SK-N-SH (cell line): ENCODE results near the gene IFNL4. TPM values are rescaled to one million over a fixed set of nuclear protein-coding genes. Genes with fewer than 3 reads are reported as not detected.

Experiments
- CTCF ChIA-PET: fragments of 300-600, 350-600 bp; formaldehyde crosslinking; extraction: SDS; loops from one replicate; lab custom pipeline; 2021; lab: Yijun Ruan, JAX
- POLR2A ChIA-PET: fragments of 350-600 bp; sonication (Branson Sonifier 250); formaldehyde crosslinking; extraction: SDS; loops from one replicate; lab custom pipeline; 2020; ENCODE audit warnings: antibody characterized with exemption, inconsistent platforms; lab: Yijun Ruan, JAX
- DNase-seq: peaks from one replicate; pipeline ENCODE4 v3.0.0; 2012
- H2AFZ ChIP-seq: fragments of 200-600 bp; sonication (generic); 2 replicates; pipeline ENCODE4 v1.8.1; 2016; ENCODE audit warnings: antibody characterized with exemption, mild to moderate bottlenecking, low read depth
- H3F3A ChIP-seq: fragments of 200-600 bp; sonication (generic); replicated peaks from 2 replicates; pipeline ENCODE3; 2016; ENCODE audit warnings: antibody characterized with exemption, mild to moderate bottlenecking; ENCODE audit not compliant: insufficient read depth
- H3K27ac ChIP-seq, 2 experiments: fragments of 200-500 bp in 1 of 2; fragments of 200-600 bp in 1 of 2; sonication (Bioruptor generic) in 1 of 2; sonication (generic), shearing (Covaris generic) in 1 of 2; 2 replicates each; pipeline versions ENCODE4 v1.5.1 to v1.6.1; 2014 to 2016; ENCODE audit warnings: low read depth in 2 of 2, inconsistent platforms in 1 of 2, low read length in 1 of 2, mild to moderate bottlenecking in 1 of 2, mixed read lengths in 1 of 2
- H3K27me3 ChIP-seq: fragments of 200-600 bp; sonication (generic), shearing (Covaris generic); 2 replicates; pipeline ENCODE4 v1.6.1; 2016; ENCODE audit warnings: mixed run types; ENCODE audit not compliant: insufficient read depth
- H3K36me3 ChIP-seq, 2 experiments: fragments of 200-500 bp in 1 of 2; fragments of 200-600 bp in 1 of 2; sonication (Bioruptor generic) in 1 of 2; sonication (generic) in 1 of 2; replicated peaks in 1 of 2; 2 replicates each; pipeline versions ENCODE3 to v1.5.1; 2014 to 2016; ENCODE audit warnings: low read length in 1 of 2, mild to moderate bottlenecking in 1 of 2; ENCODE audit not compliant: insufficient read depth in 2 of 2, control insufficient read depth in 1 of 2
- H3K4me1 ChIP-seq, 2 experiments: fragments of 200-500 bp in 1 of 2; fragments of 200-600 bp in 1 of 2; sonication (Bioruptor generic) in 1 of 2; sonication (generic), shearing (Covaris generic) in 1 of 2; 2 replicates each; pipeline versions ENCODE4 v1.5.1 to v1.6.1; 2014 to 2016; ENCODE audit warnings: low read depth in 1 of 2, low read length in 1 of 2, mixed run types in 1 of 2; ENCODE audit not compliant: insufficient read depth in 2 of 2, control insufficient read depth in 1 of 2
- H3K4me2 ChIP-seq: fragments of 200-600 bp; sonication (generic), shearing (Covaris generic); 2 replicates; pipeline ENCODE4 v1.6.1; 2017; ENCODE audit warnings: mixed run types
- H3K4me3 ChIP-seq, 2 experiments: fragments of 200-500 bp in 1 of 2; fragments of 200-600 bp in 1 of 2; sonication (Bioruptor generic) in 1 of 2; sonication (generic), shearing (Covaris generic) in 1 of 2; 2 replicates each; pipeline versions ENCODE4 v1.5.1 to v1.8.1; 2014 to 2016; ENCODE audit warnings: low read depth in 2 of 2, inconsistent platforms in 1 of 2, low read length in 1 of 2, mild to moderate bottlenecking in 1 of 2, mixed read lengths in 1 of 2, moderate library complexity in 1 of 2
- H3K79me2 ChIP-seq: fragments of 200-600 bp; sonication (generic); 2 replicates; pipeline ENCODE4 v1.8.1; 2017; ENCODE audit warnings: mild to moderate bottlenecking; ENCODE audit not compliant: insufficient read depth
- H3K9ac ChIP-seq: fragments of 200-600 bp; sonication (generic); 2 replicates; pipeline ENCODE4 v1.6.1; 2017; ENCODE audit warnings: mixed run types
- H3K9me2 ChIP-seq: fragments of 200-600 bp; sonication (generic); 2 replicates; pipeline ENCODE4 v1.6.1; 2017; ENCODE audit warnings: mixed run types
- H3K9me3 ChIP-seq: fragments of 200-600 bp; sonication (generic); 2 replicates; pipeline ENCODE4 v1.6.1; 2017; ENCODE audit warnings: mixed run types, mild to moderate bottlenecking, moderate library complexity
- H4K20me1 ChIP-seq: fragments of 200-600 bp; sonication (generic); 2 replicates; pipeline ENCODE4 v1.6.1; 2017; ENCODE audit warnings: mild to moderate bottlenecking, mixed run types; ENCODE audit not compliant: insufficient read depth
- CHD2 ChIP-seq: fragments of 150-350 bp; IDR thresholded peaks from 2 replicates; pipeline ENCODE4 v1.6.1; 2018; ENCODE audit warnings: low read length; ENCODE audit not compliant: partially characterized antibody
- ELF1 ChIP-seq: IDR thresholded peaks from 2 replicates; pipeline ENCODE4 v1.4.0; 2012
- EP300 ChIP-seq, 2 experiments: IDR thresholded peaks; 2 replicates each; pipeline versions ENCODE4 v1.4.0 to v1.6.1; 2012; ENCODE audit warnings: borderline replicate concordance in 1 of 2, low read depth in 1 of 2, low read length in 1 of 2
- EZH2phosphoT487 ChIP-seq: fragments of 200-600 bp; sonication (generic); IDR thresholded peaks from 2 replicates; pipeline ENCODE4 v1.6.1; 2017; ENCODE audit warnings: low read depth, mixed run types, mild to moderate bottlenecking, antibody characterized with exemption, moderate library complexity, borderline replicate concordance
- FOSL2 ChIP-seq: IDR thresholded peaks from 2 replicates; pipeline ENCODE4 v1.4.0; 2012; ENCODE audit warnings: low read depth, mild to moderate bottlenecking, moderate library complexity, borderline replicate concordance
- FOXM1 ChIP-seq: IDR thresholded peaks from 2 replicates; pipeline ENCODE4 v1.4.0; 2012; ENCODE audit warnings: low read depth, mild to moderate bottlenecking
- GABPA ChIP-seq: IDR thresholded peaks from 2 replicates; pipeline ENCODE4 v1.4.0; 2012; ENCODE audit warnings: low read depth, mild to moderate bottlenecking
- GATA2 ChIP-seq: sonication (generic); formaldehyde crosslinking; IDR thresholded peaks from 2 replicates; pipeline ENCODE4 v1.5.0; 2020; ENCODE audit warnings: mild to moderate bottlenecking, missing genetic modification reagents
- MEF2A ChIP-seq: IDR thresholded peaks from 2 replicates; pipeline ENCODE4 v1.4.0; 2012; ENCODE audit warnings: low read depth, borderline replicate concordance
- MXI1 ChIP-seq: IDR thresholded peaks from 2 replicates; pipeline ENCODE4 v1.6.1; 2012; ENCODE audit warnings: mild to moderate bottlenecking, low read depth, low read length, improper control_type of control experiment
- POLR2AphosphoS5 ChIP-seq: IDR thresholded peaks from 2 replicates; pipeline ENCODE4 v1.6.1; 2012; ENCODE audit warnings: low read depth, low read length
- RAD21 ChIP-seq: IDR thresholded peaks from 2 replicates; pipeline ENCODE4 v1.6.1; 2012; ENCODE audit warnings: mild to moderate bottlenecking, low read length
- TEAD4 ChIP-seq: IDR thresholded peaks from 2 replicates; pipeline ENCODE4 v1.4.0; 2012; ENCODE audit warnings: mild to moderate bottlenecking, borderline replicate concordance; ENCODE audit not compliant: insufficient read depth
- YY1 ChIP-seq: IDR thresholded peaks from 2 replicates; pipeline ENCODE4 v1.4.0; 2012; ENCODE audit warnings: low read depth, mild to moderate bottlenecking
- WGBS: methylation state at CpG from one replicate; pipeline ENCODE4 v1.1.6; 2017; ENCODE audit warnings: low lambda C conversion rate; 5-methylcytosine and 5-hydroxymethylcytosine counted together
- polyA plus RNA-seq, 3 experiments: library from polyadenylated mRNA; depleted of rRNA; stranded (reverse); fragments of >200 nt; gene quantifications; 2 replicates each; pipeline ENCODE4 v1.2.3, GENCODE V29; 2012
- TF ChIP-seq, protein P1 (sequence below): fragments of 150-350 bp; IDR thresholded peaks from 2 replicates; pipeline ENCODE4 v1.6.1; 2017; ENCODE audit warnings: antibody characterized with exemption, low read length, low read depth, borderline replicate concordance
- TF ChIP-seq, protein P2 (sequence below): IDR thresholded peaks from 2 replicates; pipeline ENCODE4; 2012
- TF ChIP-seq, protein P3 (sequence below): IDR thresholded peaks from 2 replicates; pipeline ENCODE4 v1.6.1; 2012; ENCODE audit warnings: mild to moderate bottlenecking, low read depth, low read length, moderate library complexity
- TF ChIP-seq, protein P4 (sequence below): fragments of 200-600 bp; sonication (generic); IDR thresholded peaks from 2 replicates; pipeline ENCODE4 v1.6.1; 2017; ENCODE audit warnings: antibody characterized with exemption, mild to moderate bottlenecking, moderate library complexity

IFNL4 gene
- polyA plus RNA-seq, 1 of the 3 experiments (the other 2 are of a cell fraction) = not detected

DNA sequence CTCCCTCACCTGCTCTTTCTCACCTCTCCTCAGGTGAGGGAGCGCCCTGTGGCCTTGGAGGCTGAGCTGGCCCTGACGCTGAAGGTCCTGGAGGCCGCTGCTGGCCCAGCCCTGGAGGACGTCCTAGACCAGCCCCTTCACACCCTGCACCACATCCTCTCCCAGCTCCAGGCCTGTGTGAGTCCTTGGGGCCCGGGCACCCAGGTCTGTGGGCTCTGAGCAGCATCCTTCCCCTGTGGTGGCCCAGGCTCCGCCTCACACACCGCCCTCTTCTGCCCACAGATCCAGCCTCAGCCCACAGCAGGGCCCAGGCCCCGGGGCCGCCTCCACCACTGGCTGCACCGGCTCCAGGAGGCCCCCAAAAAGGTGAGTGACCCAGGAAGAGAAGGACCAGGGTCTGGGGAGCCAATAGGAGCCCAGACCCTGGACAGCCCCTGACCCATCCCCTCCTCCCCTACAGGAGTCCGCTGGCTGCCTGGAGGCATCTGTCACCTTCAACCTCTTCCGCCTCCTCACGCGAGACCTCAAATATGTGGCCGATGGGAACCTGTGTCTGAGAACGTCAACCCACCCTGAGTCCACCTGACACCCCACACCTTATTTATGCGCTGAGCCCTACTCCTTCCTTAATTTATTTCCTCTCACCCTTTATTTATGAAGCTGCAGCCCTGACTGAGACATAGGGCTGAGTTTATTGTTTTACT, 49.4 kb upstream of the IFNL4 start:
- Histone ChIP-seq H3F3A (no peaks in the 10 kb centered on the region), H3K9ac (no peak overlapping the region), H3K27ac (no peak overlapping the region), H3K27me3 (no peaks in the 10 kb centered on the region), H3K36me3 (no peaks in the 10 kb centered on the region), H3K4me3 (no peak overlapping the region), H3K79me2 (no peaks in the 10 kb centered on the region), H3K9me3 (no peaks in the 10 kb centered on the region), H3K4me1 (no peaks in the 10 kb centered on the region), H2AFZ (no peak overlapping the region), H3K4me2 (no peak overlapping the region), H4K20me1 (no peaks in the 10 kb centered on the region), H3K9me2 (no peaks in the 10 kb centered on the region)
- ChIA-PET POLR2A (no interaction called here), CTCF (no interaction called here)
- DNase-seq = no peak
- TF ChIP-seq, protein P1, sequence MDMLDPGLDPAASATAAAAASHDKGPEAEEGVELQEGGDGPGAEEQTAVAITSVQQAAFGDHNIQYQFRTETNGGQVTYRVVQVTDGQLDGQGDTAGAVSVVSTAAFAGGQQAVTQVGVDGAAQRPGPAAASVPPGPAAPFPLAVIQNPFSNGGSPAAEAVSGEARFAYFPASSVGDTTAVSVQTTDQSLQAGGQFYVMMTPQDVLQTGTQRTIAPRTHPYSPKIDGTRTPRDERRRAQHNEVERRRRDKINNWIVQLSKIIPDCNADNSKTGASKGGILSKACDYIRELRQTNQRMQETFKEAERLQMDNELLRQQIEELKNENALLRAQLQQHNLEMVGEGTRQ = no peak
- no peak for TF ChIP-seq RAD21
- TF ChIP-seq YY1 = no peak
- no peak for TF ChIP-seq POLR2AphosphoS5
- no peak for TF ChIP-seq ELF1
- no peak for TF ChIP-seq FOXM1
- TF ChIP-seq GABPA = no peak
- no peak for TF ChIP-seq FOSL2
- TF ChIP-seq, protein P2, sequence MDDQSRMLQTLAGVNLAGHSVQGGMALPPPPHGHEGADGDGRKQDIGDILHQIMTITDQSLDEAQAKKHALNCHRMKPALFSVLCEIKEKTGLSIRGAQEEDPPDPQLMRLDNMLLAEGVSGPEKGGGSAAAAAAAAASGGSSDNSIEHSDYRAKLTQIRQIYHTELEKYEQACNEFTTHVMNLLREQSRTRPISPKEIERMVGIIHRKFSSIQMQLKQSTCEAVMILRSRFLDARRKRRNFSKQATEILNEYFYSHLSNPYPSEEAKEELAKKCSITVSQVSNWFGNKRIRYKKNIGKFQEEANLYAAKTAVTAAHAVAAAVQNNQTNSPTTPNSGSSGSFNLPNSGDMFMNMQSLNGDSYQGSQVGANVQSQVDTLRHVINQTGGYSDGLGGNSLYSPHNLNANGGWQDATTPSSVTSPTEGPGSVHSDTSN = no peak
- TF ChIP-seq TEAD4 = no peak
- 71% methylated on average over 12 of the region's 17 CpGs for WGBS

DNA sequence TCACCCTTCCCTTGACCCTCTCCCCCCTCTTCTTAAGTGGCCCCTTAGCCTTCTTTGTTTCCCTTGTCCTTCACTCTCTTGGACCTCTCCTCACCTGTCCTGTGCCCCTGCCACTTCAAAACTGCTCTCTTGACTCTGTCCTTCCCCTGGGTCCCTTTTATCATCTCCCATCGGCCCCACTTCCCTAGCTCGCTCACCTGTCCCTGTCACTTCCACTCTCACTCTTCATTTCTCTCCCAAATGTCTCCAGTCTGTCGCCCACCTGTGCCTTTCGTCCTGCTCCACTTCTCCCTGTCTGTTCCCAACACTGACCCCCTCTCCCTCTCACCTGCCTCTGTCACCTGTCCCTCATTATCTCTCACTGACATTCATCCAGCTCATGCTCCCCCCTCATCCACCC, 48.2 kb upstream of the IFNL4 start:
- ChIA-PET POLR2A (no interaction called here), CTCF (no interaction called here)
- Histone ChIP-seq H3K4me3 (no peak overlapping the region), H3K4me2 (no peak overlapping the region), H2AFZ (no peak overlapping the region), H3K4me1 (no peaks in the 10 kb centered on the region), H3K36me3 (no peaks in the 10 kb centered on the region), H3F3A (no peaks in the 10 kb centered on the region), H3K79me2 (no peaks in the 10 kb centered on the region), H3K9me2 (no peaks in the 10 kb centered on the region), H3K9me3 (no peaks in the 10 kb centered on the region), H3K27ac (no peak overlapping the region), H3K9ac (no peak overlapping the region), H3K27me3 (no peaks in the 10 kb centered on the region; the same call in 1 of the 2 replicates), H4K20me1 (no peaks in the 10 kb centered on the region)
- no peak for DNase-seq
- 52% methylated on average over 4 of the region's 4 CpGs for WGBS
- TF ChIP-seq TEAD4 = no peak
- no peak for TF ChIP-seq EP300 (IDR thresholded peaks at IDR 0.05; ENCODE audit: borderline replicate concordance in 1 of 2, low read depth in 1 of 2, low read length in 1 of 2)
- TF ChIP-seq CHD2 = no peak
- no peak for TF ChIP-seq ELF1
- TF ChIP-seq, protein P3, sequence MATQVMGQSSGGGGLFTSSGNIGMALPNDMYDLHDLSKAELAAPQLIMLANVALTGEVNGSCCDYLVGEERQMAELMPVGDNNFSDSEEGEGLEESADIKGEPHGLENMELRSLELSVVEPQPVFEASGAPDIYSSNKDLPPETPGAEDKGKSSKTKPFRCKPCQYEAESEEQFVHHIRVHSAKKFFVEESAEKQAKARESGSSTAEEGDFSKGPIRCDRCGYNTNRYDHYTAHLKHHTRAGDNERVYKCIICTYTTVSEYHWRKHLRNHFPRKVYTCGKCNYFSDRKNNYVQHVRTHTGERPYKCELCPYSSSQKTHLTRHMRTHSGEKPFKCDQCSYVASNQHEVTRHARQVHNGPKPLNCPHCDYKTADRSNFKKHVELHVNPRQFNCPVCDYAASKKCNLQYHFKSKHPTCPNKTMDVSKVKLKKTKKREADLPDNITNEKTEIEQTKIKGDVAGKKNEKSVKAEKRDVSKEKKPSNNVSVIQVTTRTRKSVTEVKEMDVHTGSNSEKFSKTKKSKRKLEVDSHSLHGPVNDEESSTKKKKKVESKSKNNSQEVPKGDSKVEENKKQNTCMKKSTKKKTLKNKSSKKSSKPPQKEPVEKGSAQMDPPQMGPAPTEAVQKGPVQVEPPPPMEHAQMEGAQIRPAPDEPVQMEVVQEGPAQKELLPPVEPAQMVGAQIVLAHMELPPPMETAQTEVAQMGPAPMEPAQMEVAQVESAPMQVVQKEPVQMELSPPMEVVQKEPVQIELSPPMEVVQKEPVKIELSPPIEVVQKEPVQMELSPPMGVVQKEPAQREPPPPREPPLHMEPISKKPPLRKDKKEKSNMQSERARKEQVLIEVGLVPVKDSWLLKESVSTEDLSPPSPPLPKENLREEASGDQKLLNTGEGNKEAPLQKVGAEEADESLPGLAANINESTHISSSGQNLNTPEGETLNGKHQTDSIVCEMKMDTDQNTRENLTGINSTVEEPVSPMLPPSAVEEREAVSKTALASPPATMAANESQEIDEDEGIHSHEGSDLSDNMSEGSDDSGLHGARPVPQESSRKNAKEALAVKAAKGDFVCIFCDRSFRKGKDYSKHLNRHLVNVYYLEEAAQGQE = no peak
- no peak for TF ChIP-seq MXI1
- TF ChIP-seq MEF2A = no peak
- TF ChIP-seq, protein P4, sequence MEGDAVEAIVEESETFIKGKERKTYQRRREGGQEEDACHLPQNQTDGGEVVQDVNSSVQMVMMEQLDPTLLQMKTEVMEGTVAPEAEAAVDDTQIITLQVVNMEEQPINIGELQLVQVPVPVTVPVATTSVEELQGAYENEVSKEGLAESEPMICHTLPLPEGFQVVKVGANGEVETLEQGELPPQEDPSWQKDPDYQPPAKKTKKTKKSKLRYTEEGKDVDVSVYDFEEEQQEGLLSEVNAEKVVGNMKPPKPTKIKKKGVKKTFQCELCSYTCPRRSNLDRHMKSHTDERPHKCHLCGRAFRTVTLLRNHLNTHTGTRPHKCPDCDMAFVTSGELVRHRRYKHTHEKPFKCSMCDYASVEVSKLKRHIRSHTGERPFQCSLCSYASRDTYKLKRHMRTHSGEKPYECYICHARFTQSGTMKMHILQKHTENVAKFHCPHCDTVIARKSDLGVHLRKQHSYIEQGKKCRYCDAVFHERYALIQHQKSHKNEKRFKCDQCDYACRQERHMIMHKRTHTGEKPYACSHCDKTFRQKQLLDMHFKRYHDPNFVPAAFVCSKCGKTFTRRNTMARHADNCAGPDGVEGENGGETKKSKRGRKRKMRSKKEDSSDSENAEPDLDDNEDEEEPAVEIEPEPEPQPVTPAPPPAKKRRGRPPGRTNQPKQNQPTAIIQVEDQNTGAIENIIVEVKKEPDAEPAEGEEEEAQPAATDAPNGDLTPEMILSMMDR = no peak
- no peak for TF ChIP-seq EZH2phosphoT487
- TF ChIP-seq GATA2 (CRISPR knock-in tag) = no peak
